Neural progenitor cell (in vitro differentiated cells): ENCODE measurements around the gene CIAO3. TPM values are rescaled to one million over a fixed set of nuclear protein-coding genes. Genes with fewer than 3 reads are reported as not detected.

Experiments
- DNase-seq: peaks from one replicate; pipeline ENCODE4 v3.0.0-alpha.2; 2016; ENCODE audit warnings: low spot score
- H2AFZ ChIP-seq: fragments of 200-600 bp; sonication (generic); replicated peaks from 2 replicates; pipeline ENCODE4 v1.6.1; 2016; ENCODE audit warnings: antibody characterized with exemption
- H3F3A ChIP-seq: fragments of 200-600 bp; sonication (generic); 2 replicates; pipeline ENCODE4 v1.6.1; 2016; ENCODE audit warnings: antibody characterized with exemption, low read depth
- H3K27ac ChIP-seq: fragments of 200-600 bp; sonication (generic); 2 replicates; pipeline ENCODE4 v1.5.1; 2016; ENCODE audit warnings: mild to moderate bottlenecking
- H3K27me3 ChIP-seq: fragments of 200-600 bp; sonication (generic); 2 replicates; pipeline ENCODE4 v1.6.1; 2016; ENCODE audit warnings: mild to moderate bottlenecking, moderate library complexity
- H3K36me3 ChIP-seq: fragments of 200-600 bp; sonication (generic); 2 replicates; pipeline ENCODE4 v1.5.1; 2016
- H3K4me1 ChIP-seq: fragments of 200-600 bp; sonication (generic); 2 replicates; pipeline ENCODE4 v1.6.1; 2016; ENCODE audit warnings: mixed run types
- H3K4me2 ChIP-seq: fragments of 200-600 bp; sonication (generic); 2 replicates; pipeline ENCODE4 v1.6.1; 2016
- H3K4me3 ChIP-seq: fragments of 200-600 bp; sonication (generic); 2 replicates; pipeline ENCODE4 v1.5.1; 2016
- H3K79me2 ChIP-seq: fragments of 200-600 bp; sonication (generic); 2 replicates; pipeline ENCODE4 v1.6.1; 2016; ENCODE audit warnings: low read depth
- H3K9ac ChIP-seq: fragments of 200-600 bp; sonication (generic); 2 replicates; pipeline ENCODE4 v1.6.1; 2016
- H3K9me3 ChIP-seq: fragments of 200-600 bp; sonication (generic); 2 replicates; pipeline ENCODE4 v1.5.1; 2016; ENCODE audit warnings: low read depth
- H4K20me1 ChIP-seq: fragments of 200-600 bp; sonication (generic); 2 replicates; pipeline ENCODE4 v1.6.1; 2016; ENCODE audit warnings: low read depth
- H3K27ac Mint-ChIP-seq: 3 replicates; pipeline ENCODE4 v1.8.0; 2021; ENCODE audit warnings: mixed read lengths
- H3K27me3 Mint-ChIP-seq: 2 replicates; pipeline ENCODE4 v1.8.0; 2022; ENCODE audit warnings: low read depth, mild to moderate bottlenecking, inconsistent platforms, moderate library complexity, mixed read lengths; ENCODE audit not compliant: insufficient read depth
- H3K36me3 Mint-ChIP-seq: 3 replicates; pipeline ENCODE4 v1.8.0; 2021; ENCODE audit warnings: mixed read lengths
- H3K4me1 Mint-ChIP-seq: 3 replicates; pipeline ENCODE4 v1.8.0; 2021; ENCODE audit warnings: mixed read lengths
- H3K4me3 Mint-ChIP-seq: 3 replicates; pipeline ENCODE4 v1.8.0; 2021; ENCODE audit warnings: mild to moderate bottlenecking, moderate library complexity, mixed read lengths
- H3K9me3 Mint-ChIP-seq: 3 replicates; pipeline ENCODE4 v1.8.0; 2020; ENCODE audit warnings: mixed read lengths
- EZH2 ChIP-seq: fragments of 200-600 bp; sonication (generic); IDR thresholded peaks from 2 replicates; pipeline ENCODE4 v1.6.1; 2017; ENCODE audit warnings: antibody characterized with exemption, mild to moderate bottlenecking, moderate library complexity
- EZH2phosphoT487 ChIP-seq: fragments of 200-600 bp; sonication (generic); IDR thresholded peaks from 2 replicates; pipeline ENCODE4 v1.6.1; 2017; ENCODE audit warnings: antibody characterized with exemption
- total RNA-seq: library from RNA; depleted of rRNA; stranded (reverse); fragments of >200 nt; gene quantifications from 2 replicates; pipeline ENCODE4 v1.2.3, GENCODE V29; 2015; ENCODE audit warnings: low replicate concordance
- TF ChIP-seq, protein P1 (sequence below): fragments of 200-600 bp; sonication (generic); IDR thresholded peaks from 2 replicates; pipeline ENCODE4 v1.5.1; 2017; ENCODE audit warnings: antibody characterized with exemption, mild to moderate bottlenecking

CIAO3 gene
- total RNA-seq, 1 donor from 2014 or later: 20.5 TPM

DNA sequence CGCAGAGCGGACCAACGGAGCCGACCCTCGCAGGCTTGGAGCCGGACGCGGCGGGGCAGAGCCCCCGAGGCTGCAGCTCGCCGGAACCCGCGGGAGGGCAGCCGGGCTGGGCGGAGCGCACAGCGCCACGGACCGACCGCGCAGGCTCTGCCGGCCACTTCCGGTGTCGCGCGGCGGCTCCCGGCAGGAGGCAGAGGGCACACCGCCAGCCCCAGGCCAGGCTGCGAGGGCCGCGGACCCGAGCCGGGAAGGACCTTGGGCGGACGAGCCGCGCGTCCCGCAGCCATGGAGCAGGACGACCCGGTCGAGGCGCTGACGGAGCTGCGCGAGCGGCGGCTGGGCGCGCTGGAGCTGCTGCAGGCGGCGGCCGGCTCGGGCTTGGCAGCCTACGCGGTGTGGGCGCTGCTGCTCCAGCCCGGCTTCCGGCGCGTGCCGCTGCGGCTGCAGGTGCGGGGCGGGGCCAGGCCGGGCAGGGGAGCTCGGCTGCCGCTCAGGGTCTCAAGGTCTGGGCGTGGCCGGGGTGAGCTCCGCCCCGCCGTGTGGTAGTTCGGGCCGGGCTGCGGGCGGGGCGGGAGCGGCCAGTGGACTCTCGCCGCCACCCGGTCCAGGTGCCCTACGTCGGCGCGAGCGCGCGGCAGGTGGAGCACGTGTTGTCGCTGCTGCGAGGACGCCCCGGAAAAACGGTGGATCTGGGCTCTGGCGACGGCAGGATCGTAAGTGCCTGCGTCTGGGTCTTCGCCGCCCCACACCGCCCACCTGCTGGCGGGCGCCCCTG, 19.6 kb downstream of the CIAO3 start, which contains the start of gene ANTKMT:
Gene ANTKMT (plus strand): TSS at position 157 of the 775 bp plus-strand sequence. CDS start 129 bp downstream, at position 286.
- peak within 1 kb of the TSS; percentile 98 for H3K4me2 ChIP-seq
- no peaks in the 10 kb centered on the region for H3K79me2 ChIP-seq
- H3K4me3 ChIP-seq: peak within 1 kb of the TSS; percentile 85
- peak within 1 kb of the TSS; percentile 22 for H3K9ac ChIP-seq
- H3K9me3 Mint-ChIP-seq: no peaks in the 10 kb centered on the region
- peak; percentile 98 for DNase-seq
- TF ChIP-seq EZH2 (no peak), EZH2phosphoT487 (no peak)
- TF ChIP-seq, protein P1, sequence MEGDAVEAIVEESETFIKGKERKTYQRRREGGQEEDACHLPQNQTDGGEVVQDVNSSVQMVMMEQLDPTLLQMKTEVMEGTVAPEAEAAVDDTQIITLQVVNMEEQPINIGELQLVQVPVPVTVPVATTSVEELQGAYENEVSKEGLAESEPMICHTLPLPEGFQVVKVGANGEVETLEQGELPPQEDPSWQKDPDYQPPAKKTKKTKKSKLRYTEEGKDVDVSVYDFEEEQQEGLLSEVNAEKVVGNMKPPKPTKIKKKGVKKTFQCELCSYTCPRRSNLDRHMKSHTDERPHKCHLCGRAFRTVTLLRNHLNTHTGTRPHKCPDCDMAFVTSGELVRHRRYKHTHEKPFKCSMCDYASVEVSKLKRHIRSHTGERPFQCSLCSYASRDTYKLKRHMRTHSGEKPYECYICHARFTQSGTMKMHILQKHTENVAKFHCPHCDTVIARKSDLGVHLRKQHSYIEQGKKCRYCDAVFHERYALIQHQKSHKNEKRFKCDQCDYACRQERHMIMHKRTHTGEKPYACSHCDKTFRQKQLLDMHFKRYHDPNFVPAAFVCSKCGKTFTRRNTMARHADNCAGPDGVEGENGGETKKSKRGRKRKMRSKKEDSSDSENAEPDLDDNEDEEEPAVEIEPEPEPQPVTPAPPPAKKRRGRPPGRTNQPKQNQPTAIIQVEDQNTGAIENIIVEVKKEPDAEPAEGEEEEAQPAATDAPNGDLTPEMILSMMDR: no peak
- H3F3A ChIP-seq: peaks cover 30% of the 10 kb centered on the region
- H2AFZ ChIP-seq: peak within 1 kb of the TSS; percentile 84
- no peaks in the 10 kb centered on the region for H3K36me3 ChIP-seq
- peaks cover 29% of the 10 kb centered on the region for H3K4me1 ChIP-seq
- H3K4me1 Mint-ChIP-seq: peaks cover 27% of the 10 kb centered on the region
- H3K9me3 ChIP-seq: no peaks in the 10 kb centered on the region
- peak within 1 kb of the TSS; percentile 81 for H3K27ac Mint-ChIP-seq
- peak within 1 kb of the TSS; percentile 80 for H3K27ac ChIP-seq
- peak within 1 kb of the TSS; percentile 89 for H3K4me3 Mint-ChIP-seq
- peaks cover 13% of the 10 kb centered on the region for H3K27me3 Mint-ChIP-seq
- peaks cover 2% of the 10 kb centered on the region for H3K36me3 Mint-ChIP-seq
- H4K20me1 ChIP-seq: peaks cover 66% of the 10 kb centered on the region
- H3K27me3 ChIP-seq: peaks cover 12% of the 10 kb centered on the region

- Histone ChIP-seq H4K20me1 (peaks cover 61% of the 10 kb centered on the region), H2AFZ (peak overlapping the region; percentile 84), H3K36me3 (no peaks in the 10 kb centered on the region), H3K4me2 (peak overlapping the region; percentile 98), H3K9ac (peak overlapping the region; percentile 22), H3K4me1 (peaks cover 34% of the 10 kb centered on the region), H3K79me2 (no peaks in the 10 kb centered on the region), H3K27ac (peak overlapping the region; percentile 80), H3K9me3 (no peaks in the 10 kb centered on the region), H3K4me3 (peak overlapping the region; percentile 85), H3F3A (peaks cover 29% of the 10 kb centered on the region), H3K27me3 (peaks cover 5% of the 10 kb centered on the region)
- H3K4me1 Mint-ChIP-seq: peaks cover 27% of the 10 kb centered on the region
- DNase-seq: peak; percentile 81
- TF ChIP-seq, protein P1: peak; percentile 34
- TF ChIP-seq EZH2phosphoT487: no peak
- H3K9me3 Mint-ChIP-seq: no peaks in the 10 kb centered on the region
- peak overlapping the region; percentile 89 for H3K4me3 Mint-ChIP-seq
- peak overlapping the region; percentile 81 for H3K27ac Mint-ChIP-seq
- peaks cover 10% of the 10 kb centered on the region for H3K27me3 Mint-ChIP-seq
- H3K36me3 Mint-ChIP-seq: peaks cover 2% of the 10 kb centered on the region
Measured at GRCh38 chr16:720447-720989, 20.3 kb downstream of the CIAO3 start.

- Mint-ChIP-seq H3K4me3 (peak overlapping the region; percentile 89), H3K9me3 (no peaks in the 10 kb centered on the region), H3K27me3 (peaks cover 10% of the 10 kb centered on the region), H3K27ac (peak overlapping the region; percentile 81), H3K4me1 (peaks cover 27% of the 10 kb centered on the region), H3K36me3 (peaks cover 2% of the 10 kb centered on the region)
- Histone ChIP-seq H3K4me1 (peaks cover 34% of the 10 kb centered on the region), H2AFZ (no peak overlapping the region), H3K36me3 (no peaks in the 10 kb centered on the region), H3F3A (peaks cover 29% of the 10 kb centered on the region), H3K4me2 (peak overlapping the region; percentile 98), H3K9me3 (no peaks in the 10 kb centered on the region), H3K27me3 (no peaks in the 10 kb centered on the region), H3K79me2 (no peaks in the 10 kb centered on the region), H3K4me3 (peak overlapping the region; percentile 85), H4K20me1 (peaks cover 60% of the 10 kb centered on the region), H3K9ac (peak overlapping the region; percentile 22), H3K27ac (no peak overlapping the region)
- DNase-seq: no peak
- no peak for TF ChIP-seq EZH2
- no peak for TF ChIP-seq EZH2phosphoT487
- TF ChIP-seq, protein P1: peak; percentile 19
Measured at GRCh38 chr16:719815-720446, 20.9 kb downstream of the CIAO3 start.
